H9 (cell line): Measurements from ENCODE around the gene ITM2C. TPM values are rescaled to one million over a fixed set of nuclear protein-coding genes. Genes with fewer than 3 reads are reported as not detected.

Source experiments
- DNase-seq: peaks from one replicate; pipeline ENCODE4 v3.0.0-alpha.2; 2017
- H2AFZ ChIP-seq: one replicate; pipeline ENCODE4 v1.6.1; 2013; ENCODE audit warnings: mild to moderate bottlenecking, low read length, control low read depth, moderate library complexity
- H2AK5ac ChIP-seq: 2 replicates; pipeline ENCODE4 v1.6.1; 2013; ENCODE audit warnings: low read length, control low read depth, mixed read lengths; ENCODE audit not compliant: insufficient read length
- H2BK120ac ChIP-seq: one replicate; pipeline ENCODE4 v1.6.1; 2013; ENCODE audit warnings: low read depth, mild to moderate bottlenecking, low read length, control low read depth, inconsistent platforms; ENCODE audit not compliant: poor library complexity, severe bottlenecking
- H2BK12ac ChIP-seq: 2 replicates; pipeline ENCODE4 v1.6.1; 2013; ENCODE audit warnings: low read length, control low read depth, mixed read lengths, low read depth; ENCODE audit not compliant: insufficient read length
- H2BK15ac ChIP-seq: 2 replicates; pipeline ENCODE4 v1.6.1; 2013; ENCODE audit warnings: low read depth, low read length, control low read depth
- H2BK20ac ChIP-seq: one replicate; pipeline ENCODE4 v1.6.1; 2013; ENCODE audit warnings: low read depth, mild to moderate bottlenecking, low read length, control low read depth, inconsistent platforms; ENCODE audit not compliant: poor library complexity, severe bottlenecking
- H2BK5ac ChIP-seq: 2 replicates; pipeline ENCODE4 v1.6.1; 2013; ENCODE audit warnings: low read length, control low read depth, mixed read lengths; ENCODE audit not compliant: insufficient read length
- H3K14ac ChIP-seq: 2 replicates; pipeline ENCODE4 v1.6.1; 2013; ENCODE audit warnings: low read length, control low read depth; ENCODE audit not compliant: insufficient read depth
- H3K18ac ChIP-seq: 2 replicates; pipeline ENCODE4 v1.6.1; 2013; ENCODE audit warnings: low read depth, mild to moderate bottlenecking, mixed read lengths, low read length, control low read depth; ENCODE audit not compliant: insufficient read length
- H3K23ac ChIP-seq: 2 replicates; pipeline ENCODE4 v1.6.1; 2013; ENCODE audit warnings: low read length, control low read depth, mixed read lengths, low read depth; ENCODE audit not compliant: insufficient read length
- H3K23me2 ChIP-seq: 2 replicates; pipeline ENCODE4 v1.6.1; 2013; ENCODE audit warnings: low read depth, mild to moderate bottlenecking, mixed read lengths, low read length, control low read depth; ENCODE audit not compliant: insufficient read length, poor library complexity, severe bottlenecking
- H3K27ac ChIP-seq: 2 replicates; pipeline ENCODE4 v1.5.1; 2013; ENCODE audit warnings: low read length, control low read depth, mixed read lengths, low read depth; ENCODE audit not compliant: insufficient read length
- H3K27me3 ChIP-seq: 2 replicates; pipeline ENCODE4 v1.6.1; 2013; ENCODE audit warnings: low read length, control low read depth, inconsistent platforms; ENCODE audit not compliant: insufficient read depth
- H3K4ac ChIP-seq: 2 replicates; pipeline ENCODE4 v1.6.1; 2013; ENCODE audit warnings: low read depth, mild to moderate bottlenecking, control low read depth, inconsistent platforms, low read length, moderate library complexity
- H3K4me1 ChIP-seq: 2 replicates; pipeline ENCODE4 v1.6.1; 2013; ENCODE audit warnings: low read length, control low read depth, inconsistent platforms; ENCODE audit not compliant: insufficient read depth
- H3K4me2 ChIP-seq: 2 replicates; pipeline ENCODE4 v1.6.1; 2013; ENCODE audit warnings: low read length, control low read depth, mixed read lengths; ENCODE audit not compliant: insufficient read length, insufficient read depth
- H3K56ac ChIP-seq: 2 replicates; pipeline ENCODE4 v1.6.1; 2013; ENCODE audit warnings: low read depth, mild to moderate bottlenecking, mixed read lengths, low read length, control low read depth; ENCODE audit not compliant: insufficient read length
- H3K79me1 ChIP-seq: 2 replicates; pipeline ENCODE4 v1.6.1; 2013; ENCODE audit warnings: low read depth, mild to moderate bottlenecking, moderate library complexity, low read length, control low read depth, inconsistent platforms; ENCODE audit not compliant: insufficient read depth, poor library complexity, severe bottlenecking
- H3K79me2 ChIP-seq: 2 replicates; pipeline ENCODE4 v1.6.1; 2013; ENCODE audit warnings: low read length, control low read depth, inconsistent platforms; ENCODE audit not compliant: insufficient read depth
- H3K9ac ChIP-seq: 2 replicates; pipeline ENCODE4 v1.6.1; 2013; ENCODE audit warnings: low read length, control low read depth, mixed read lengths; ENCODE audit not compliant: insufficient read length; ENCODE audit errors: extremely low read depth
- H3K9me3 ChIP-seq: one replicate; pipeline ENCODE4 v1.6.1; 2013; ENCODE audit warnings: low read depth, low read length, inconsistent platforms; ENCODE audit not compliant: control insufficient read depth
- H3T11ph ChIP-seq: one replicate; pipeline ENCODE4 v1.6.1; 2013; ENCODE audit warnings: mild to moderate bottlenecking, low read length, control low read depth, inconsistent platforms
- H4K20me1 ChIP-seq: one replicate; pipeline ENCODE4 v1.6.1; 2013; ENCODE audit not compliant: control insufficient read depth, insufficient read length, insufficient read depth
- H4K5ac ChIP-seq: 2 replicates; pipeline ENCODE4 v1.6.1; 2013; ENCODE audit warnings: low read depth, mild to moderate bottlenecking, mixed read lengths, low read length, control low read depth; ENCODE audit not compliant: insufficient read length
- H4K8ac ChIP-seq: replicated peaks from 2 replicates; pipeline ENCODE4 v1.6.1; 2013; ENCODE audit warnings: low read length, control low read depth, mixed read lengths, low read depth; ENCODE audit not compliant: insufficient read length
- H4K91ac ChIP-seq: 2 replicates; pipeline ENCODE4 v1.6.1; 2013; ENCODE audit warnings: low read depth, mild to moderate bottlenecking, moderate library complexity, mixed read lengths, low read length, control low read depth; ENCODE audit not compliant: insufficient read length
- H3K27ac Mint-ChIP-seq, 3 experiments: 2 replicates in 2 of 3; 3 replicates in 1 of 3; pipeline ENCODE4 v1.8.0; 2020 to 2021; ENCODE audit warnings: mixed read lengths in 3 of 3, mild to moderate bottlenecking in 1 of 3, moderate library complexity in 1 of 3
- H3K27me3 Mint-ChIP-seq: 2 replicates; pipeline ENCODE4 v1.8.0; 2021; ENCODE audit warnings: low read depth, mild to moderate bottlenecking, moderate library complexity, mixed read lengths
- H3K36me3 Mint-ChIP-seq, 3 experiments: 2 replicates in 2 of 3; 3 replicates in 1 of 3; pipeline ENCODE4 v1.8.0; 2020 to 2021; ENCODE audit warnings: low read depth in 3 of 3, mixed read lengths in 3 of 3; ENCODE audit not compliant: insufficient read depth in 1 of 3
- H3K4me1 Mint-ChIP-seq, 2 experiments: 2 replicates each; pipeline ENCODE4 v1.8.0; 2020; ENCODE audit warnings: mixed read lengths in 2 of 2
- H3K4me3 Mint-ChIP-seq, 2 experiments: 2 replicates in 1 of 2; 3 replicates in 1 of 2; pipeline ENCODE4 v1.8.0; 2020 to 2021; ENCODE audit warnings: mild to moderate bottlenecking in 2 of 2, mixed read lengths in 2 of 2, moderate library complexity in 1 of 2
- H3K9me3 Mint-ChIP-seq, 2 experiments: 2 replicates in 1 of 2; 3 replicates in 1 of 2; pipeline ENCODE4 v1.8.0; 2020; ENCODE audit warnings: mild to moderate bottlenecking in 2 of 2, mixed read lengths in 2 of 2, moderate library complexity in 1 of 2
- CTCF ChIP-seq: fragments of 200-600 bp; sonication (generic); conservative IDR thresholded peaks from 3 replicates; pipeline ENCODE4 v1.8.0; 2021; ENCODE audit warnings: antibody characterized with exemption, mild to moderate bottlenecking
- WGBS: extraction: QIAGEN DNeasy Blood & Tissue Kit; methylation state at CpG from one replicate; pipeline ENCODE4 v1.1.7; 2013; ENCODE audit warnings: missing lambda C conversion rate, low lambda C conversion rate, mixed read lengths; ENCODE audit not compliant: insufficient read length; ENCODE audit errors: extremely low coverage; 5-methylcytosine and 5-hydroxymethylcytosine counted together
- total RNA-seq: library from RNA; stranded (reverse); gene quantifications from 2 replicates; pipeline ENCODE4 v1.2.1, GENCODE V29; 2021

The ITM2C gene
- total RNA-seq, 1 experiment from 2014 or later: 297 TPM

- H2AK5ac ChIP-seq: no peak overlapping the region
- no peak overlapping the region for H2BK120ac ChIP-seq
- no peak overlapping the region for H2AFZ ChIP-seq
- Mint-ChIP-seq H3K36me3 (no peaks in the 10 kb centered on the region), H3K27me3 (peaks cover 41% of the 10 kb centered on the region), H3K9me3 (no peaks in the 10 kb centered on the region; a peak in 1 of 5 replicates), H3K27ac (no peak overlapping the region), H3K4me3 (no peak overlapping the region), H3K4me1 (peaks cover 46 to 48% of the 10 kb centered on the region in 2 experiments)
- no peak overlapping the region for H3K23ac ChIP-seq
- DNase-seq: no peak
- TF ChIP-seq CTCF: no peak
- no peak overlapping the region for H4K5ac ChIP-seq
- H4K20me1 ChIP-seq: no peaks in the 10 kb centered on the region
- H3K9me3 ChIP-seq: no peaks in the 10 kb centered on the region
- no peak overlapping the region for H3K4ac ChIP-seq
- no peaks in the 10 kb centered on the region for H3K23me2 ChIP-seq
- H4K8ac ChIP-seq: no peak overlapping the region
- no peak overlapping the region for H2BK15ac ChIP-seq
- H2BK12ac ChIP-seq: no peak overlapping the region
- H3T11ph ChIP-seq: no peak overlapping the region
- H3K79me1 ChIP-seq: no peaks in the 10 kb centered on the region
- H3K18ac ChIP-seq: no peak overlapping the region
- no peak overlapping the region for H2BK5ac ChIP-seq
- no peak overlapping the region for H3K27ac ChIP-seq
- H3K56ac ChIP-seq: no peak overlapping the region
- no peak overlapping the region for H3K14ac ChIP-seq
- H3K4me2 ChIP-seq: no peak overlapping the region
- H4K91ac ChIP-seq: no peak overlapping the region
- no peaks in the 10 kb centered on the region for H3K79me2 ChIP-seq
- no CpG with 5 or more reads among the region's 5 CpGs for WGBS
- H2BK20ac ChIP-seq: no peak overlapping the region
- H3K9ac ChIP-seq: no peak overlapping the region
- no peaks in the 10 kb centered on the region for H3K27me3 ChIP-seq
- peaks cover 15% of the 10 kb centered on the region for H3K4me1 ChIP-seq
Measured at GRCh38 chr2:230901006-230901405, 36.3 kb downstream of the ITM2C start.
